SJCRH30 (cell line): ENCODE measurements around the gene VPS36. TPM values are rescaled to one million over a fixed set of nuclear protein-coding genes. Genes with fewer than 3 reads are reported as not detected.
"Not testable (repeated sequence)": the region's sequence is repeated elsewhere in the genome, so short reads cannot be mapped to it uniquely, and the experiment has no call there.

Experiments
- DNase-seq, 2 experiments: peaks; one replicate each; pipeline ENCODE4 v3.0.0-alpha.2; 2015 to 2020
- H3K27ac ChIP-seq: fragments of 250-450 bp; sonication (Bioruptor Pico); 2 replicates; pipeline ENCODE4 v1.5.1; 2020; ENCODE audit warnings: mild to moderate bottlenecking, moderate library complexity
- H3K27me3 ChIP-seq: fragments of 250-450 bp; sonication (Bioruptor Pico); 2 replicates; pipeline ENCODE4 v1.5.1; 2020; ENCODE audit warnings: mild to moderate bottlenecking, moderate library complexity
- H3K36me3 ChIP-seq: fragments of 250-450 bp; sonication (Bioruptor Pico); 2 replicates; pipeline ENCODE4 v1.5.1; 2020; ENCODE audit warnings: mild to moderate bottlenecking, moderate library complexity
- H3K4me1 ChIP-seq: fragments of 250-450 bp; sonication (Bioruptor Pico); 2 replicates; pipeline ENCODE4 v1.5.1; 2020; ENCODE audit warnings: mild to moderate bottlenecking, moderate library complexity
- H3K4me3 ChIP-seq: fragments of 250-450 bp; sonication (Bioruptor Pico); 2 replicates; pipeline ENCODE4 v1.5.1; 2020; ENCODE audit warnings: mild to moderate bottlenecking, moderate library complexity
- H3K9me3 ChIP-seq: fragments of 250-450 bp; sonication (Bioruptor Pico); replicated peaks from 2 replicates; pipeline ENCODE4 v1.5.1; 2020; ENCODE audit warnings: mild to moderate bottlenecking, moderate library complexity
- total RNA-seq: library from RNA; depleted of rRNA; stranded (reverse); fragments of >200 nt; shearing (Covaris generic); gene quantifications from 2 replicates; pipeline ENCODE4 v1.2.3, GENCODE V29; 2014; rRNA removed

Gene VPS36
- total RNA-seq, 1 experiment from 2014 or later, result 34.3 TPM

DNA sequence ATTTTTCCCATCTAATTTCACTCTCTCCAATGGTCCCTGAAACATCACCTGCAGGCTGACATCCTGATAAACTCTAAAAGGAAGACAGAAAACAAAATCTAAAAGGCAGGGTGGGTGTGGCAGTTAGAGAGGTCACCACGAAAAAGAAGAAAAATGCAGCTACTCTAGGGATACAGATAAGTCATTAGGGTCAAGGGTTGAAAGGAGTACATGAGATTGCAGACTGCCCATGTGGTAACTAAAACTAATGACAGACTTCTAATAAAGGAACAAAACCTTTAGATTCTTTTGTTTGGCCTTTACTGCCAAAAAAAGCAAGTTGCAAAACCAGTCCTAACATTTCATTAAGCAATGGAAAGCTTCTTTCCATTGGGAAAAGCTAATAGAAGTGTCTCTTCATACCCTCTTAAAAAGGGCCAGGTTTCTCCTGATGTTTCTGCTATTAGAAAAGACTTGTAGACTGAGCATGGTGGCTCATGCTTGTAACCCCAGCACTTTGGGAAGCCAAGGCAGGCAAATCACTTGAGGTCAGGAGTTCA is 75.5 kb downstream of the VPS36 start:
- DNase-seq, result no peak
- H3K27me3 ChIP-seq, result no peaks in the 10 kb centered on the region

GRCh38 chr13:52374389-52374788 is 76.0 kb downstream of the VPS36 start:
- no peaks in the 10 kb centered on the region for H3K9me3 ChIP-seq
- H3K27ac ChIP-seq, result no peak overlapping the region
- peaks cover 24% of the 10 kb centered on the region for H3K4me1 ChIP-seq
- H3K4me3 ChIP-seq, result no peak overlapping the region
- no peak for DNase-seq
- no peaks in the 10 kb centered on the region for H3K27me3 ChIP-seq
- H3K36me3 ChIP-seq, result no peaks in the 10 kb centered on the region

More for the DNA sequence above, 75.5 kb downstream of the VPS36 start:
- H3K4me1 ChIP-seq, result peaks cover 24% of the 10 kb centered on the region
- no peak overlapping the region for H3K4me3 ChIP-seq
- no peaks in the 10 kb centered on the region for H3K9me3 ChIP-seq
- H3K36me3 ChIP-seq, result no peaks in the 10 kb centered on the region
- H3K27ac ChIP-seq, result no peak overlapping the region

DNA sequence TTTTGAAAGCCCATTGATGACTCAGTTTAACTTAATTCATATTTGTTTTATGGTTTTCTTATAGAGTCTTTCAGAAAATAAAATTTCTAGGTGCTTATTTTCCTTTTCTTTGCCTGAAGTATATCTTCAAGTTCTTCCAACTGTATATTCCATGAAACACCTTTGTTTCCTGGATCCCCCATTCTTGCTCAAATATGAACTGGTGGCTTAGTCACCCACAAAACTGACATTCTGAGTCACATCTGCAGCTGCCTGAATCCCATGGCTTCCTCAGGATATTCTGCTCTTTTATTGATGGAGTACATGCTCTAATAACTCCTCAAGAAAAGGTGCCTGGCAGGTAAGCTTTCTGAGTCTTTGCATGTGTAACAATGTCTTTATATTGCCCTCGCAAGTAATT is 77.2 kb downstream of the VPS36 start:
- H3K27me3 ChIP-seq, H3K4me3 ChIP-seq, H3K9me3 ChIP-seq, DNase-seq, H3K36me3 ChIP-seq, H3K27ac ChIP-seq: not testable (repeated sequence)
- H3K4me1 ChIP-seq, result peaks cover 24% of the 10 kb centered on the region

GRCh38 chr13:52371736-52372247 is 78.6 kb downstream of the VPS36 start:
- no peaks in the 10 kb centered on the region for H3K9me3 ChIP-seq
- DNase-seq, result peak; percentile 92 to 97
- no peak overlapping the region for H3K4me3 ChIP-seq
- peak overlapping the region; percentile 62 for H3K27ac ChIP-seq
- H3K4me1 ChIP-seq, result peaks cover 22% of the 10 kb centered on the region
- no peaks in the 10 kb centered on the region for H3K36me3 ChIP-seq
- no peaks in the 10 kb centered on the region for H3K27me3 ChIP-seq

DNA sequence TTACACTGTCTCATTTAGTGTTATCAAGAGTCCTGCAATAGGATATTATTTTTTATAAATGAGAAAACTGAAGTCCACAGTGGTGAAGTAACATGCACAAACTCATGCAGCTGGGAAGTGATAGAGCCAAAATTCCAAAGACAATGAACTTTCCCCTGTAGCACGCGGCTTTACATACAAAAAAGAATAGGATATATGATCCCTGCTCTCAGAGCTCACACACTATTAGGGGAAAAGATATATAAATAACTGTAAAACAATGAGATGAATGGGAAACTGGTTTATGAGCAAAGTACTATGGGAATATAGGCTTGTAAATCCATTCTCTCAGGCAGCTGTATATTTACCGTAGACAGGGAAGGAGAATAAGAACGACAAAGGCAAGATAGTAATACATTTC is 84.1 kb downstream of the VPS36 start:
- no peaks in the 10 kb centered on the region for H3K36me3 ChIP-seq
- no peak overlapping the region for H3K4me3 ChIP-seq
- no peak for DNase-seq
- H3K27ac ChIP-seq, result no peak overlapping the region
- H3K4me1 ChIP-seq, result peaks cover 5% of the 10 kb centered on the region
- no peaks in the 10 kb centered on the region for H3K27me3 ChIP-seq
- no peaks in the 10 kb centered on the region for H3K9me3 ChIP-seq

Other genes starting within 250 kb of the VPS36 start
- 9.9 and 12.2 TPM in 2 replicates for gene THSD1, start 44.5 kb downstream of the VPS36 start, total RNA-seq
- 99.8 and 120 TPM in 2 replicates for gene CKAP2, start 4.8 kb upstream of the VPS36 start, total RNA-seq
- 9.4 and 9.6 TPM in 2 replicates for gene HNRNPA1L2, start 191.8 kb upstream of the VPS36 start, total RNA-seq
- 70.7 and 76.2 TPM in 2 replicates for gene SUGT1, start 202.2 kb upstream of the VPS36 start, total RNA-seq